Measurements from ENCODE around the gene SFN.

The SFN gene

DNA sequence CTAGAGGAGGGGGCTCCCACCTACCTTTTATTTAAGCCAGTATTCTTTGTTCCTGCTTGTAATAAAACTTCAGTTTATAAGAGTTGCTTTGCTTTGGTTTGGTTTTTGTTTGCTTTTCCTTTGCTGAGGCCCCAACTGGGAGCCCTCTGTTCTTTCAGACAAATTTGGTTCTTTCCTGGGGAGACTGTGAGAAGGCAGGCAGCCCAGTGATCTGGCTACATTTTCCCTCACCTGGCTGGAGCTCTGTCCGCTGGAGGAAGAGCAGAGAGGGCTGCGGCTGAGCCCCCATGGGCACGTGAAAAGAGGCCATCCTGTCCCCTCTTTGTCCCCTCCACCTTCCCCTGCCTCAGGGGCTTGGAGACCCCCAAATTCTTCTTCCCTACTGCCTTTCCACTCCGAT lies 7.3 kb upstream of the SFN start:
- Histone ChIP-seq H3K36me3 (ENCODE audit: control insufficient read depth, insufficient read depth, low read length) (peaks cover 50% of the 10 kb centered on the region), H3K4me3 (ENCODE audit: extremely low read depth, insufficient read depth, low read length, poor library complexity, severe bottlenecking) (no peak overlapping the region), H3K27ac (ENCODE audit: low read depth, low read length, severe bottlenecking) (no peak overlapping the region), H3K9me3 (ENCODE audit: control insufficient read depth, low read length) (no peaks in the 10 kb centered on the region), H3K4me1 (ENCODE audit: control insufficient read depth, insufficient read depth, low read length, poor library complexity, severe bottlenecking) (no peaks in the 10 kb centered on the region)
- WGBS, 2 experiments (ENCODE audit: insufficient coverage in 2 of 2): 97 to 100% methylated on average over 4 of the region's 4 CpGs

DNA sequence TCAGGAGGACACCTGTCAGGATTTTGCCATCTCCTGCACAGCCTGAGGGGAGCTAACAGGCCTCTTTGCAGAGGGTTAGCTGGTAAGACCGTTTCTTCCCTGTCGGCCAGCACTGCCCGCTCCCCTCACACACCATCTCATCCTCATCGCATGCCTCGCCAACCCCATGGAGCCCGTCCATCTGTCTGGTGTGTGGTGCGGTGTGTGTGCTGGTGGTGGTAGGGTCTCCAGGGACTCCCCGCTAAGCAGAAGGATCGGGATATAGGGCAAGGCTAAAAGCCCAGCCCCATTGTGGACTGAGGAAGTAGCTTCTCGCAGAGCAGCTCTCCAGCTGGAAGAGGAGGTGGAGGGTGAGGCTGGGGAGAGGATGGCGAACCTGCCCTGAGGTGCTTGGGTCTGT lies 6.8 kb upstream of the SFN start:
- peaks cover 45% of the 10 kb centered on the region for H3K36me3 ChIP-seq (ENCODE audit: control insufficient read depth, insufficient read depth, low read length)

DNA sequence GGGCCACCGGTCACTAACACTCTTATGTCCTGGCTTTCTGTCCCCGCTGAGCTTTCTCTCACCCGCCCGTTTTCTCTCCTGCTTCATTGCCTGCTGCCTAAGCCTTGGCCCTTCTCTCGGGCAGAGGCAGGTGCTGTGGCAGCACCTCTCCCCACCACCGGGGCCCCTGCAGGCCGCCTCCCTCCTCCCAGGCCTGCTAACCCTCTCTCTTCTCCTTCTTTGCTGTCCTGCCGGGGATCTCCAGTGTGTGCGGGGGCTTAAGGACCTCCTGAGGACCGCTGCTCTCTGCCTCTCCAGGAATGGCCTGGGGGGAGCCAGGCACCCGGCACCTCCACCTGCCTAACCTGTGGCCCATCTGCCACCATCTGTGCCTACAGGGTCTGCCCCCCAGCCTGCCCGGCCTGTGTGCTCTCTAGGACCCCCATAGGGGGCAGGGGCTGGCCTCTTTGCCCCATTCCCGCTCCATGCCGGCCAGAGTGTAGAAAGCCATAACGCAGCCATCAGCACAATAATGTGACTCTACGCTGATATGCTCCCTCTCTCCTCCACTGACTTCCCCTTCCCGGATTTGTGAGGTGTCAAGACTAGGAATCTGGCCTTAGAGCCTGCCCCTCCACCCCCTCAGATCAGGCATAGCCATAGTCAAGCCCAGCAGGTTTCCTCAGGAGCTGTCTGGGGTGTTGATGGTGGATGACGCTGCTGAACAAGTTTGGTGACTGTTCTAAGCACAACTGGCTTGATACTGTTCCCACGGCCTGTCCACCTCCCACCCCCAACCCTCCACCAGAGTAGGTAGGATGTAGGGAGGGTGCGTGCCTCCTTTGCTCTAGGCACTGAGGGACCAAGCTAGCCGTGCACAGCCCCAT lies 6.1 kb upstream of the SFN start:
- Histone ChIP-seq H3K27ac (ENCODE audit: low read depth, low read length, severe bottlenecking) (no peak overlapping the region), H3K4me3 (ENCODE audit: extremely low read depth, insufficient read depth, low read length, poor library complexity, severe bottlenecking) (no peak overlapping the region), H3K36me3 (ENCODE audit: control insufficient read depth, insufficient read depth, low read length) (peaks cover 38% of the 10 kb centered on the region), H3K9me3 (ENCODE audit: control insufficient read depth, low read length) (no peaks in the 10 kb centered on the region), H3K4me1 (ENCODE audit: control insufficient read depth, insufficient read depth, low read length, poor library complexity, severe bottlenecking) (peaks cover 9% of the 10 kb centered on the region)
- 86 to 91% methylated on average over 16 to 17 of the region's 21 CpGs for WGBS, 2 experiments (ENCODE audit: insufficient coverage in 2 of 2)

More for the DNA sequence above, 6.8 kb upstream of the SFN start:
- Histone ChIP-seq H3K9me3 (ENCODE audit: control insufficient read depth, low read length) (no peaks in the 10 kb centered on the region), H3K4me1 (ENCODE audit: control insufficient read depth, insufficient read depth, low read length, poor library complexity, severe bottlenecking) (peaks cover 4% of the 10 kb centered on the region), H3K27ac (ENCODE audit: low read depth, low read length, severe bottlenecking) (no peak overlapping the region), H3K4me3 (ENCODE audit: extremely low read depth, insufficient read depth, low read length, poor library complexity, severe bottlenecking) (no peak overlapping the region)
- WGBS, 2 experiments (ENCODE audit: insufficient coverage in 2 of 2): 81% methylated on average over 4 of the region's 11 CpGs

DNA sequence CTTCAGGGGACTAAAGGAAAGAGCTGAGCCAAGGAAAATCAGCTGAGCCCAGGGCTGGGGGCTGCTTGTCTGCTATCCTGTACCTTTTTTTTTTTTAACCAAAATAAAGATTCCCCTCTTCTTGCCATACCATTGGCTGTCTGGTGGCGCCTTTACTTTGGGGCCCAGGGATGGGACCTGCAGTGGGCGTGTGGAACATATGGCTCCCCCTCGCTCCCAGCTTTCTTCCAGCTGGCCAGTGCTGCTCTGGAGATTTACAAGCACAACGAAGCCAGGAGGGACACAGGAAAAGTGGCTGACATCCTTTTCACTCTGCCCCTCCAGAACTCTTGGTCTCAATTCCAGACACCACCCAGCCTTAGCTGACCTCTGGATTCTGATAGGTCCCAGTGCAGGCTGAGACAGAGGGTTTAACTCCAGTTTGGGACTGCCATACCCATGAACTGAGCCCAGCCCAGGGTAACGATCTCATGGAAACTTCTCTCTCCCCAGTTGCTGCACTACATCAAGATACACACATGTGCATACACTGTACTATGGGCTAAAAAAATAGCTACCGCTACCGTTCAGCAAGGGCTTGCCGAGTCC lies 5.4 kb upstream of the SFN start:
- H3K36me3 ChIP-seq (ENCODE audit: control insufficient read depth, insufficient read depth, low read length): peaks cover 33% of the 10 kb centered on the region
- no peaks in the 10 kb centered on the region for H3K9me3 ChIP-seq (ENCODE audit: control insufficient read depth, low read length)
- 97 to 98% methylated on average over 7 to 8 of the region's 8 CpGs for whole genome bisulfite sequencing, 2 experiments (ENCODE audit: insufficient coverage in 2 of 2)
- H3K4me3 ChIP-seq (ENCODE audit: extremely low read depth, insufficient read depth, low read length, poor library complexity, severe bottlenecking): no peak overlapping the region
- H3K27ac ChIP-seq (ENCODE audit: low read depth, low read length, severe bottlenecking): no peak overlapping the region
- peaks cover 9% of the 10 kb centered on the region for H3K4me1 ChIP-seq (ENCODE audit: control insufficient read depth, insufficient read depth, low read length, poor library complexity, severe bottlenecking)

DNA sequence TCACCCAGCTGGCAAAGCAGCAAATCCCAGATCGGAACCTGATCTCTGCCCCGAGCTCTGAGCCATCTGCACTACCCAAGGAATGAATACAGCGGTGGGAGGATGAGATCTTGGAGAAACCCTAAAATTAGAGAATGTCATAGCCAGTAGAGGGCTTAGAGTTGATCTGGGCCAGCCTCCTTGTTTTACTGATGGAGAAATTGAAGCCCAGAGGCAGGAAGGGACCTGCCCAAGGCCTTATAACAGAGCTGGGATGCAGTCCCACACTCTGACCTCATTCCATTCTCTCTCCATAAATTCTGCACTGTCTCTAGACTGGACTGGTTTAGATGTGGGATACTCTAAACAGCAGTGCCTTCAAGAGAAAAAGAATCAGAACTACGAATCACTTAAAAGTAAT lies 4.8 kb upstream of the SFN start:
- peaks cover 29% of the 10 kb centered on the region for H3K36me3 ChIP-seq (ENCODE audit: control insufficient read depth, insufficient read depth, low read length)
- H3K27ac ChIP-seq (ENCODE audit: low read depth, low read length, severe bottlenecking): no peak overlapping the region
- WGBS, 2 experiments (ENCODE audit: insufficient coverage in 2 of 2): 90 to 93% methylated on average over 3 to 4 of the region's 4 CpGs
- peaks cover 10% of the 10 kb centered on the region for H3K4me1 ChIP-seq (ENCODE audit: control insufficient read depth, insufficient read depth, low read length, poor library complexity, severe bottlenecking)
- H3K9me3 ChIP-seq (ENCODE audit: control insufficient read depth, low read length): no peaks in the 10 kb centered on the region
- no peak overlapping the region for H3K4me3 ChIP-seq (ENCODE audit: extremely low read depth, insufficient read depth, low read length, poor library complexity, severe bottlenecking)

DNA sequence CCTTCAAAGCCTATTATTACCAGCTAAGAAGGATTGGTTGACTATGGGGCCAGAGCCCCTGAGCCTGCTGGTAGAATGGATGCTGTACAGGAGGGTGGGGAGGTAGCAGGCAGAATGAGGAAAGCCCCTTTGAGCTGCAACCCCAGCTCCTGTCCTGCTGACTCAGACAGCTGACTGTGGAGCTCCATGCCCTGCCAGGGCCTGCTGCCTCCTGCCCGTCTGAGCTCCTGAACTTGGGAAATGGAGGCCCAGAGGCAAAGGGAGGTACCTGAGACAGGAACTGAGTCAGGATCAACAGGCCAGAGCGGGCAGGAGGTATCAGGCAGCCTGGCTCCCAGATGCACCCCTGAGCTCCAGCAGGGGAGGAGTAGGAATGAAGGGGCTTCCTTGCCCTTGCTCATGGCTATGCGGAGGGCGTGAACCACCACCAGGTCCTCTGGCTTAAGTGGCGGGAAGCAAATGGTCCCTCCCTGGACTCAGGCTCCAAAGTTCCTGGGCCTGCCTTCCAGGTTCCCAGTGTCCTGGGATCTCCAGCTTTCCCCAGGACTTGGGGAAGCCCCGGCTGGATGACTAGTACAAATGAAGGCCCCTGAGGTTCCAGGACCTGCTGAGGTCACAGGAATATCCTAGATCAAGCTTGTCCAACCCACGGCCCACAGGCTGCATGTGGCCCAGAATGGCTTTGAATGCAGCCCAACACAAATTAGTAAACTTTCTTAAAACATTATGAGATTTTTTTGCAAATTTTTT lies 3.9 kb upstream of the SFN start:
- H3K36me3 ChIP-seq (ENCODE audit: control insufficient read depth, insufficient read depth, low read length): peaks cover 20% of the 10 kb centered on the region
- 92 to 100% methylated on average over 4 to 7 of the region's 7 CpGs for WGBS, 2 experiments (ENCODE audit: insufficient coverage in 2 of 2)
- H3K4me1 ChIP-seq (ENCODE audit: control insufficient read depth, insufficient read depth, low read length, poor library complexity, severe bottlenecking): peaks cover 19% of the 10 kb centered on the region
- no peaks in the 10 kb centered on the region for H3K9me3 ChIP-seq (ENCODE audit: control insufficient read depth, low read length)
- no peak overlapping the region for H3K4me3 ChIP-seq (ENCODE audit: extremely low read depth, insufficient read depth, low read length, poor library complexity, severe bottlenecking)
- H3K27ac ChIP-seq (ENCODE audit: low read depth, low read length, severe bottlenecking): no peak overlapping the region

DNA sequence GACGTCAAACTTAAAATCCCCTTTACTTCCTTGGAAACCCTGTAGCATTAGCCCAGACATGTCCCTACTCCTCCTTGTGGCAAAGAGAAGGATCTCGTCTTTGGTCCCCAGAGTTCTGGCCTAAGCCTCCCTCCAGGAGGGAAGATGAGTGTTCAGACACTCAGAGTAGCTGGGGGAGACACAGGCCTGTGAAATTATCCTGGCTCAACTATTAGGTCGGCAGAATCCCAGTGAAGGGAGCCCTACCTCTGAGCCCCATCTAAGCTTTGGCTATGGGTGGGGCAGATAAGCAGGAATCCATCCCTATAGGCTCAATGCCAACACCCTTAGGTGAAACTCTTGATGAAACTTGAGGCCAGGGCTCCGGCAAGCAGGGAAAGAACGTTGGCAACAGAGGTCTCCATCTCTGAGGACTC lies 1.7 kb upstream of the SFN start:
- Histone ChIP-seq H3K4me3 (ENCODE audit: extremely low read depth, insufficient read depth, low read length, poor library complexity, severe bottlenecking) (no peak overlapping the region), H3K36me3 (ENCODE audit: control insufficient read depth, insufficient read depth, low read length) (peaks cover 3% of the 10 kb centered on the region), H3K9me3 (ENCODE audit: control insufficient read depth, low read length) (no peaks in the 10 kb centered on the region), H3K4me1 (ENCODE audit: control insufficient read depth, insufficient read depth, low read length, poor library complexity, severe bottlenecking) (peaks cover 29% of the 10 kb centered on the region), H3K27ac (ENCODE audit: low read depth, low read length, severe bottlenecking) (no peak overlapping the region)
- 74 to 100% methylated on average over 2 to 4 of the region's 5 CpGs for WGBS, 2 experiments (ENCODE audit: insufficient coverage in 2 of 2)

DNA sequence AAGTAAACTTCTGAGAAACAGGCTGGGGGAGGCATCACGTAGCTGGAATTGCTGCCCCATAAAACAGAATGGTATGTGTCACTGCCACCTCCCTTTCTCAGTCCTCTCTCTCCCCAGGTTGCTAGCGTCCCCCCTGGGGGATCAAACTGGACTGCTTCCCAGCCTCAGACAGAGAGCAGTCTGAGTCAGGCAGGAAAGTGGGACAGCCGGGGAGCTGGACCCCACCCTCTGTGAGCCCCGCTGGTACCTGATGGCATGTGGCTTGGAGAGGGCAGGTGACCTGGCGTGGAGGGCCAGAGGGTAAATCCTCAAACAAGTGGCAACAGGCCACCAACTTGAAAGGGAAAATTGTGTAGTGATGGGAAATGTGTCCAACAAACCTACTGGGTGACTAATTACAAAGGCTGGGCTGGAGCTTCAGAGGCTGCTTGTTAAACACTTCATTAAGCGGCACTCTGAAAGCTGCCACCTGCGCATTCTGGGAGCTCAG lies 1.0 kb upstream of the SFN start:
- Histone ChIP-seq H3K36me3 (ENCODE audit: control insufficient read depth, insufficient read depth, low read length) (peaks cover 3% of the 10 kb centered on the region), H3K9me3 (ENCODE audit: control insufficient read depth, low read length) (no peaks in the 10 kb centered on the region), H3K4me1 (ENCODE audit: control insufficient read depth, insufficient read depth, low read length, poor library complexity, severe bottlenecking) (peaks cover 29% of the 10 kb centered on the region), H3K27ac (ENCODE audit: low read depth, low read length, severe bottlenecking) (no peak overlapping the region), H3K4me3 (ENCODE audit: extremely low read depth, insufficient read depth, low read length, poor library complexity, severe bottlenecking) (no peak overlapping the region)
- WGBS, 2 experiments (ENCODE audit: insufficient coverage in 2 of 2): 93 to 97% methylated on average over 7 of the region's 7 CpGs

DNA sequence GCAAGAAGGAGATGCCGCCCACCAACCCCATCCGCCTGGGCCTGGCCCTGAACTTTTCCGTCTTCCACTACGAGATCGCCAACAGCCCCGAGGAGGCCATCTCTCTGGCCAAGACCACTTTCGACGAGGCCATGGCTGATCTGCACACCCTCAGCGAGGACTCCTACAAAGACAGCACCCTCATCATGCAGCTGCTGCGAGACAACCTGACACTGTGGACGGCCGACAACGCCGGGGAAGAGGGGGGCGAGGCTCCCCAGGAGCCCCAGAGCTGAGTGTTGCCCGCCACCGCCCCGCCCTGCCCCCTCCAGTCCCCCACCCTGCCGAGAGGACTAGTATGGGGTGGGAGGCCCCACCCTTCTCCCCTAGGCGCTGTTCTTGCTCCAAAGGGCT lies 732 bp downstream of the SFN start:
- 90 to 95% methylated on average over 10 to 11 of the region's 20 CpGs for WGBS, 2 experiments (ENCODE audit: insufficient coverage in 2 of 2)
- Histone ChIP-seq H3K4me3 (ENCODE audit: extremely low read depth, insufficient read depth, low read length, poor library complexity, severe bottlenecking) (peak overlapping the region; percentile 57), H3K9me3 (ENCODE audit: control insufficient read depth, low read length) (no peaks in the 10 kb centered on the region), H3K4me1 (ENCODE audit: control insufficient read depth, insufficient read depth, low read length, poor library complexity, severe bottlenecking) (peaks cover 33% of the 10 kb centered on the region), H3K27ac (ENCODE audit: low read depth, low read length, severe bottlenecking) (no peak overlapping the region), H3K36me3 (ENCODE audit: control insufficient read depth, insufficient read depth, low read length) (no peaks in the 10 kb centered on the region)

DNA sequence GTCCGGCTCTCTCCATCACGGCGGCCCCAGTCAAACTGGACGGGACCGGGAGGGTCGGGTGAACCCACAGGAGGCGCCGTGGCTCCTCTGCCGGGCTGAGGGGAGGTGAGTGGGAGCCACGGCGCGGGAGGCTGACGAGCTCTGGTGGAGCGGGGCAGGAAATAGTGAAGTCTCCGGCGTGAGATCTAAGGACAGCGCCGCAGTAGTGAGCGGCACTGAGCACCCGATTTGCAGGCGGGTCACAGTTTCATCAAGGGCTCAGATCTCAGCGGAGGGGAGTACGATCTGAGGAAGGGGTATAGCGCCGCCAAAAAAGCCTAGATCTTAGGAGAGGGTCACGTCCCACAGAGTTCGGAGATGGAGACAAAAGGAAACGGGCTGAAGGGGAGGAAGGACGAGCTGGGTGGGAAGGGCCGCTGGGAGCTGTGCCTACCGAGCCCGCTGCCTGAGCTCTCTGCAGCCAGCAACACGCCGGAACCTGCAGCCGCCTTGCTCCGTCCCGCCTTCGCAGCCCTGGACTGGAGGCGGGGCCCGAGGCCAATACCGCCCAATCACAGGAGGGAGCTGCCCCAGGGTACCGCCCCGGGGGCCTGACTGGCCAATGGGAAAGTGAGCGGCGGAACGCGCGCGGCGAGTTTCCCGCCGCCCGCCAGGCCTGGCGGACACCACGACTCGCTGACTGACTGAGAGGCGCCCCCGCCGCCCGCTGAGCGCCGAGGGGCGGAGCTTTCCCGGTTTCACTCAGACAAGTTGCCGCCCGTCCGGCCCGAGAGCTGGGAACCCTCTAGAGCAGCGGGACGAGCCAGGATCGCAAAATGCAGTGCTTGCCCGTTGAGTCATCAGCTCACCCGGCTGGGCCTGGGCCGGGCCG lies 1.9 kb downstream of the SFN start:
- H3K36me3 ChIP-seq (ENCODE audit: control insufficient read depth, insufficient read depth, low read length): no peaks in the 10 kb centered on the region
- peaks cover 33% of the 10 kb centered on the region for H3K4me1 ChIP-seq (ENCODE audit: control insufficient read depth, insufficient read depth, low read length, poor library complexity, severe bottlenecking)
- peak overlapping the region; percentile 57 for H3K4me3 ChIP-seq (ENCODE audit: extremely low read depth, insufficient read depth, low read length, poor library complexity, severe bottlenecking)
- no peaks in the 10 kb centered on the region for H3K9me3 ChIP-seq (ENCODE audit: control insufficient read depth, low read length)
- 0 to 1% methylated on average over 54 to 64 of the region's 75 CpGs for WGBS, 2 experiments (ENCODE audit: insufficient coverage in 2 of 2)
- H3K27ac ChIP-seq (ENCODE audit: low read depth, low read length, severe bottlenecking): peak overlapping the region; percentile 95
